HTERT RPE-1 (cell line): ENCODE results near the gene FGL2.
"Not testable (repeated sequence)": the region's sequence is repeated elsewhere in the genome, so short reads cannot be mapped to it uniquely, and the experiment has no call there.

Experiments used
- in situ Hi-C: fragments of 300-500 bp; cut with MboI; formaldehyde crosslinking; loops from 4 replicates; pipeline ENCODE4 v1.14.3; 2020; ENCODE audit warnings: low sequenced_read_pairs

The FGL2 gene, protein sequence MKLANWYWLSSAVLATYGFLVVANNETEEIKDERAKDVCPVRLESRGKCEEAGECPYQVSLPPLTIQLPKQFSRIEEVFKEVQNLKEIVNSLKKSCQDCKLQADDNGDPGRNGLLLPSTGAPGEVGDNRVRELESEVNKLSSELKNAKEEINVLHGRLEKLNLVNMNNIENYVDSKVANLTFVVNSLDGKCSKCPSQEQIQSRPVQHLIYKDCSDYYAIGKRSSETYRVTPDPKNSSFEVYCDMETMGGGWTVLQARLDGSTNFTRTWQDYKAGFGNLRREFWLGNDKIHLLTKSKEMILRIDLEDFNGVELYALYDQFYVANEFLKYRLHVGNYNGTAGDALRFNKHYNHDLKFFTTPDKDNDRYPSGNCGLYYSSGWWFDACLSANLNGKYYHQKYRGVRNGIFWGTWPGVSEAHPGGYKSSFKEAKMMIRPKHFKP

DNA sequence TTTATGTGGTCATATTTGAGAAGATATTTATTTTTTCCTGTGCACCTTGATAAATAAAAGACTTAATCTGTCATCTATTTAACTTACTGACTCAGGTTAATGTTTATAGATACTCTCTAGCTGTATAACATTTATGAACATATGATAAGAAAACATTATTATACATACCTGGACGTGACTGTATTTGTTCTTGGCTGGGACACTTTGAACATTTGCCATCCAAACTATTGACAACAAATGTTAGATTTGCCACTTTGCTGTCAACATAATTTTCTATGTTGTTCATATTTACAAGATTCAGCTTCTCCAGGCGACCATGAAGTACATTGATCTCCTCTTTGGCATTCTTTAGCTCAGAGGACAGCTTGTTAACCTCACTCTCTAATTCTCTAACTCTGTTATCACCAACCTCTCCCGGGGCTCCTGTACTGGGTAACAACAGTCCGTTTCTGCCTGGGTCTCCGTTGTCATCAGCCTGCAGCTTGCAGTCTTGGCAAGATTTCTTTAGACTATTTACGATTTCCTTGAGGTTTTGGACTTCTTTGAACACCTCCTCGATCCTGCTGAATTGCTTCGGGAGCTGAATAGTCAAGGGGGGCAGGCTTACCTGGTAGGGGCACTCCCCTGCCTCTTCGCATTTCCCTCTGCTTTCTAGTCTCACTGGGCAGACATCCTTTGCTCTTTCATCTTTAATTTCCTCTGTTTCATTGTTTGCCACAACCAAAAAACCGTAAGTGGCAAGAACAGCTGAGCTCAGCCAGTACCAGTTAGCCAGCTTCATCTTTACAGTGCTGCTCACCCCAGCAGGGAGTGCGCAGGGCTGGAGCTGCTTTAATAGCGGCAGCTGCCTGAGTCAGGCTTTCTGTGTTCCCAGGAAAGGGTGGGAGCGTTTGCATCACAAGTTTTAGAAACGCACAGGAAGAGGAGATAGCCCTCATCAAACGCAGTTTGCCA, at the start of gene FGL2:
FGL2 (minus strand) TSS at position 807 of the 954 bp plus-strand sequence; CDS start at position 781, 26 bp downstream.
- in situ Hi-C loops: no loop called here

DNA sequence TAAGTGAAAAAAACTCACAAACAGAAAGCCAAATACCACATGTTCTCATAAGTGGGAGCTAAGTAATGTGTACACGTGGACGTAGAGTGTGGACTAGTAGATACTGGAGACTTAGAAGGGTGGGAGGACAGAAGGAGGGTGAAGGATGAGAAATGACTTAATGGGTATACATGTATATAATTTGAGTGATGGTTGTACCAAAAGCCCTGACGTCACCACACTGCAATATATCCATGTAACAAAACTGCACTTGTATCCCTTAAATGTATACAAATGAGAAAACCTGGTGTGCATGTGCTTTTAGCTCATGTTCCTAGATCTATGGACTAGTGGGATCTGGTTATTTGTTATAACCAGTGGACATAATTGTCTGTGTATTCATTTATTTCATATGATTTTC, 48.5 kb upstream of the FGL2 start:
- in situ Hi-C loops: no loop called here

DNA sequence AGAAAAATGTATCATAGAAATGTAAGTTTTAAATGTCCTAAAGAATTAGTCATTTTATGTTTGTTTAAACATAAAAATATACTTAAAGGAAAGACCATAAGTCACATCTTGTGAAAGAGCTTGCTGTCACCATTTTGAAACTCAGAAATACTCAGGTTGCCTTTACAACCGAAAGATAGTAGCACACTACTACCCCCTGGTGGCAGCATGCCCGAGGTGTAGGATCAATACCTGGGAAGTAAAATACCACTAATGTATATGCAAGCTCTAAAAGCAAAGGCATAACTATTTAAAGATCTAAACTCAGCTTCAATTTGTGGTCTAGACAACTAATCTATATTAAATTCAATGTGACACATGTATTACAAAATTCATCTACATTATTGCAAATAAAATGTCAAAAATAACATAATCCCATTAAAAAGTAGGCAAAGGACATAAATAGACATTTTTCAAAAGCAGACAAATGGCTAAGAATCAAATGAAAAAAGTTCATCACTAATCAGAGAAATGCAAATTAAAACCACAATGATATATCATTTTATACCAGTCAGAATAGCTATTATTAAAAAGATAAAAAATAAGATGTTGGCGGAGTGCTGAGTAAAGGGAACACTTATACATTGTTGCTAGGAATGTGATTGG, 47.7 kb upstream of the FGL2 start:
- in situ Hi-C loops: no loop called here

DNA sequence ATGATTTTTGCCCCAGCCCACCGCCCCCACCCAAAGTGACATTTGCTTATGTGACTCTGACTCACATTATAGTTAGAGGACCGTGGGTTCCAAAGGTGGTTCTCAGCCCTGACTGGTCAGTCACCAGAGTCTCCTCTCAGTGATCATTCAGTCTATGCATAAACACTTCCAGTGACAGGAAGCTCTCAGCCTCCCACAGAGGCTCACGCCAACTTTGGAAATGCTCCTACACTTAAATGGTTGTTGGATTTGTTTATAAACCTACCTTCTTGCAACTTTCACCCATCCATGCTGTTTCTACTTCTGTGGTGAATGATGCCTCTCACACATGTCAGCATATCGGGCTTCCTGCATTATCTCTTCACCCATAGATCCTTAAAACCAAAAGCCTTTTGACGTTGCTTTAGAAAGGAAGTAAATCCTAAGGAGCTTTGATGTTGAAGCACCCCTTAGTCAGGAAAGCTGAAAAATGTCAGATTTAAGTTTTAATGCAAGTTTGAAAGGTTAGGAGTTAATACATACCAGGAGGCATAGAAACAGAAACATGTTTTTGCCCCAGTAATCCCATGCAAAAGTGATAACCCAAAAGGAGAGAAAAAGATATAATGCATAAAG, 46.5 kb upstream of the FGL2 start:
- in situ Hi-C loops: no loop called here

DNA sequence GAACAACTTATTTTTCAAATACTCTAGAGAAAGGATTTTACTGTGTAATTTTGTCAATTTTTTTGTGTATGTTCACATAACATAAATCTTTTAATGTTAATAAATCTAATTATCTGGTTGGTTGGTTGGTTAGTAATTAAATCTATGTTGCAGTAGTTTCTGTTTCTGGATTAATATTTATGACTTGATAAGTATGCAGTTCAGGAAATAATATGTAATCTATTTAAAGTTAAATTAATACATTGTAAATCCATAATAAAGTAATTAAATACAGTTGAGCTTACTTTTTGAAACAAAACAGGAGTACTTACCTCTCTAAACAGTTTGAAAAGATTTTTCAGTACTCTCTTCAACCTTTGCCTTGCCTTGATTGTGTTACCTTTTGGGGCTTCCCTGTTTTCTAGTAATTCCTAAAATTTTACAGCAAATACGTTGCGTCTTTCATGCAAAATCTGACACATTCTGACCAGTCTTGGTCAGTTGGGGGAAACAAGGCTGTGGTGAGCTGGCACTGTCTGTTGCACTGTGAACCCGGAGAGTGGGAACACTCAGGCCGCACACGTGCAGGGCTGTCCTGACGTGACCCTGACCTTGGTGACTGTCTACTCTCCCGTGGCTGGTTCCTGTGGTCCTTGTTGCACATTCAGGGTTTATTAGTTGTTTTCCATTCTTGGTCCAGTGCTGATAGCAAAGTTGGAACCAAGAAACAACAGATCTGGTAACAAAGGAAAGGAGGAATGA, 45.6 kb upstream of the FGL2 start:
- in situ Hi-C loops: no loop called here

DNA sequence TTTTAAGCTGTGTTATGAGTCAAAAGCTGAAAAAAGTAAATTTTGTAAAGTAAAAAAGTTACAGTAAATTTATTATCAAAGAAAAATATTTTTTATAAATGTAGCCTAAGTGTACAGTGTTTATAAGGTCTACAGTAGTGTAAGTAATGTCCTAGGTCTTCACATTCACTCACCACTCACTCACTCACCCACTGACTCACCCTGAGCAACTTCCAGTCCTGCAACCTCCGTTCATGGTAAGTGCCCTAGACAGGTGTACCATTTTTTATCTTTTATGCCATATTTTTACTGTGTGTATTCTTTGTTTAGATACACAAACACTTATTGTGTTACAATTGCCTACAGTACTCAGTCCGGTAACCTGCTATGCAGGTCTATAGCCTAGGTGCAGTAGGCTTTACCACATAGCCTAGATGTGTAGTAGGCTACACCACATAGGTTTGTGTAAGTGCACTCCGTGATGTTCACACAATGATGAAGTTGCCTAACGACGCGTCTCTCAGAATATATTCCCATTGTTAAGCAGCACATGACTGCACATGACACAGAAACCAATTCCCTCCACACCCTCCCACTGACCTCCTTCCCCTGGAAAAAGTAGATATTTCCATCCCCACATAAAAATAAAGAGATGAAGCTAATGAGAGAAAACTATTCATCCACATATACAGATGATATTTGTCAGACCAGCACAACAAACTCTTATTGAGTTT, 44.8 kb upstream of the FGL2 start:
- in situ Hi-C loops: no loop called here

DNA sequence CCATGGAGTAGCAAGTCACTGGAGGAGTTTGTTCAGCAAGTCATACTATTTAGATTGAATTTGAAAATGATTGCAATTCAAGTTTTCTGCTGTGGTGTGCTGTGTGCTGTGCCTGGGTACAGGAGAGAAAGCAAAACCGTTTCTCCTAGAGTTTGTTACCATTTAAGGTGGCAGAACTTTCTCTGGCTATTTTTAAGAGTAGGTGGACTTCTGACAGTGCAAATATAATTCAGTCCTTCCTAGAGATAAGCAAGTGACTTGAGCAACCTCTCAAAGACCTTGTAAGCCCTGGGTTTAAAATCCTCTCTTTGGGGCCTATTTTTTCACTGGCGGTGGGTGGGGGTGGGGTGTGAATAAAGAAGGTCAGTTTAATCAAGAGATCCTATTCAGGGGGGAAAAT, 42.9 kb upstream of the FGL2 start:
- in situ Hi-C loops: no loop called here

DNA sequence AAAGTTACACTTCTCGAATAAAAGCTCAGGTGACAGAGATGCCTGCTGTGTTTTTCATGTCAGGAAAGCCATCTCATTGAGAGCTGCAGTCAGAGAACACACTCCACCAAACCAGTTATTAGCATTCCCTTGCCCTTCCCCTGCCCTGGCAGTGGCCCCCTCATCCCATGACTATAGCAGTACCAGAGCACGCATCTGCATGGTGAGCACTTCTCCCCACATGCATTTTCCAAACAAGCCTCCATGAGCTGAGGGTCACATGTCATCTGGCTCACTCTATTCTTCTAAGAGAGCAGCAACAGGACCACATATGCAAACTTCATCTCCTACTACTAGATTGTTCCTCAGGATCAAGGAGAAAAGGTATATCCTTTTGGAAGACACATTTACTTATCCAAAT, 42.4 kb upstream of the FGL2 start:
- in situ Hi-C loops: no loop called here

DNA sequence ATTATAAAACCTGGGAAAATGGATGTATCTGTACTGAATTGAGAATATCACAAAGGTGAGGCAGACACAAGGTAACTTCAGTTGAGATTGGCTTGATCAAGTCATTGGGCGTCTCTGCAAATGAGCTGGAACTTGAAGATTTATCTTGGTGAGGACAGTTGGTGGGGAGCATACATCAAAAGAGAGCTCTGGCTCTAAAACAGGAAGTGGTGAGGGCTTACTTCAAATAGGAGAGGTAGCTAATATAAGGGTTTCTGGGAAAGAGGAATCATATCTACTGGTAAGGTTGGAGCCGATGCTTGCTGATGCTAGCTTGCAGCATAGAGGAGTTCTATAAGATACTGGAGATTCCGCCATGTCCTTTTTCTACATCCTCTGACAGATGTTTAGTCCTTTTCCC, 39.9 kb upstream of the FGL2 start:
- in situ Hi-C loops: no loop called here

DNA sequence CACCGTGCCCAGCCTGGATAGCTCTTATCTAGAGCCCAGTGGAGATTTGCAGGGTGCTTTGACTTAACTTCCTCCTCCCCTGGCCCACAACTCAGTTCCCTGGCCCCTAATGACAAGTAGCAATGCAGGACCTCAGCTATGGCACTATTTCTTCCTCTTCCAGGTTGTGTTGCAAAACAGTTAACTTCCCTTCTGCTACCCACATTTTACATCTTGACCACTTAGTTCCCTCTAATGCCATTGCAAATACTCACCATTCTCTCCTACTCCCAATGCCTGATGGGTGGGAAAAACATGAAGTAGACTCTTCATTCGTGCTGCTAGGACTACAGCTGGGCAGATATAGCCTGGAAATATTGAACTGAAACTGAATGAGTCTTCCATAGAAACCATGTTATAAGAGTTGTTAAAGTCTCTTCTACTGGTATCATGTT, 39.1 kb upstream of the FGL2 start:
- in situ Hi-C loops: no loop called here

DNA sequence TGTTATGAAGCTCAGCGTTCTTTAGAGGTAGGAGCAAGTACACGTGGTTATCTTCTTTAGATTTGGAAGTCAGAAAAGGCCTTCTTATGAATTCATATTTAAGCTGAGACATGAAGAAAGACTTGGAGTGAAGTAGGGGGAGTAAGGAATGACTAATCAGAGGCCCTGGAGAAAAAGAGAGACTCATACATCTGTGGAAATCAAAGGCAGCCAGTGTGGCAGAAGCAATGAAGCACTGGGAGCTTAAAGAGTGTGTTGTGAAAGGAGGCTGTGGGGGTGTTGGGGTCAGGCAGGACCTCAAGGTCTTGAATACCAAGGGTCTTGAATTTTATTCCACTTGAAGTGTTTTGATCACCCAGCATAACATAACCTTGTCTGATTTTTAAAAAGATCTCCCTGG, 35.7 kb upstream of the FGL2 start:
- in situ Hi-C loops: no loop called here

DNA sequence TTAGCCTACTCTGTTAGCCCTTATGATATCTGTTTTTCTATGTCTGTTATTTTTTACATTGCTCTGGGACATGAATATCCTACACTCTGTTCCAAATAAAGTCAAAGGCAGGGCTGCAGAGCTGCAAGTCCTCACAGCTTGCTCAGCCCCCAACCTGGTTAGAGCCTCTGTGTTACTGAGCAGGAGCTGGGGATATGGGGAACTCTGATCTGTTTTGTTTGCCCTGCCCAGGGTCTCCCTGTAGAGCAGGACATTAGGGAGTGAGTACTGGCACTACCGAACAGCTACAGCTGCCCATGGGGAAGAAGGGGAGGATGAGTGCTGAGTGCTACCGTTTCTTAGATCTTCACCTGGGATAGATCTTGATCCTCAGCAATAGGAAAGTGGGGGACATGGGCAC, 32.8 kb upstream of the FGL2 start:
- in situ Hi-C loops: no loop called here

DNA sequence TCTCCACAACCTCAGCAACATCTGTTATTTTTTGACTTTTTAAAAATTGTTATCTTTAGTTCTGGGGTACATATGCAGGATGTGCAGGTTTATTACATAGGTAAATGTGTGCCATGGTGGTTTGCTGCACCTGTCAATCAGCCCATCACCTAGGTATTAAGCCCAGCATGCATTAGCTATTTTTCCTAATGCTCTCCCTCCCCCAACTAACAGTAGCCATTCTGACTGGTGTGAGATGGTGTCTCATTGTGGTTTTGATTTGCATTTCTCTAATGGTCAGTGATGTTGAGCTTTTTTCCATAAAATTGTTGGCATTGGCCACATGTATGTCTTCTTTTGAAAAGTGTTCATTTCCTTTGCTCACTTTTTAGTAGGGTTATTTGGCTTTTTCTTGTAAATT, 29.2 kb upstream of the FGL2 start:
- in situ Hi-C loops: not testable (repeated sequence)

DNA sequence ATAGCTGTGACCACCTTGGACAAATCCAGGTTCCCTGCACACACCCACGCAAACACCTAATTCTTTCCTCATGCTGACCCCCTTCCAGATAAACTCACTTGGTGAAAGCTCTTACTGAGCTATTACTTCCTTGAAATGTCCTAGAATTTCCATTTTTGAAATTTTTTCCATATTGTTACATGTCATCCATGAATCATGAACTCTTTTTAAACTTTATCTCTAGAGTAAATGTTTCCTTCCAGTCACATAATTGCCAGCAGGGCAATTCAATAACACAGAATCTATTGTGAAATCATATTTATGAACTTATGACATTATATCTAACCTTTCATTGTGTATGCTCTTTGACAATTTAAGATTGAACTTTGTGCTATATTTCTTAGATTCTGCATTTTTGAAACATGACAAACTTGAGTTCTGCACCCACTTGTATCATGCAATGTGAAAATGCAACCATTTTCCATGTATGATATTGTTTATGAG, 26.8 kb upstream of the FGL2 start:
- in situ Hi-C loops: no loop called here

DNA sequence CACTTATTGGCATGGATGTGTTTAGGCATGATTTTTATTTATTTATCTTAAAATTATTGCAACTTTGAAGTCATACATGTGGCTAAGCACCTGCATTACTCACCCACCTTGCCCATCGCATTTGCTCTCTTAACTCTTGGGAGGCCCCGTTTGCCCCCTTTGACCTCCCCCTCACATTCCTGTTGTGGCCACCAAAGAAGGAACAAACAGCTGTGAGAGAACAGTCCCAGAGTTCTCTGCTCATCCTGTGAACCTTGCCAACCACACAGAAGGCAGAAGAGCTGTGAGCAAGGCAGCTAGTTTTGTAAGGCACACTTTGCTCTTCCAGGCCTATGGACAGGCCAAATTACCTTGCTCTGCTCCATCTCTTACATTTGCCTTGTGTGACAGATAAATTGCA, 23.6 kb upstream of the FGL2 start:
- in situ Hi-C loops: no loop called here

DNA sequence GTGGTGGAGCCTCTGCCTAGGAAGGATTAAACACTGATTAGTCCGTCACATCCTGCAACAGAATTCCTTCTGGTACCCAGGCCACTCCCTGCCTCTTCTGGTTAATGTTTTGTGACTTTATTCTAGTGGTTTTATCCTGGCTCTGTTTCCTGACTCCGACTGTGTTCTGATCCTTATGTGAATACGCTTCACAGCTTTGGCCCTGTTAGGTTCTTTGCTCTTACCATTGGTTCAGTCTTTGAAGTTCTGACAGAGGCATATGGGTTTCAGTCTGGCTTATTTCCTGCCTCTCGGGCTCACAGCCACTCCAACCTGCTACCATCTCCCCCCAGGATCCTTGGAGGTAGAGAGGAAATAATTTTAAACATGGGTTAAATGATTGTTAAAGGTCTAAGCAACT, 23.2 kb upstream of the FGL2 start:
- in situ Hi-C loops: no loop called here

DNA sequence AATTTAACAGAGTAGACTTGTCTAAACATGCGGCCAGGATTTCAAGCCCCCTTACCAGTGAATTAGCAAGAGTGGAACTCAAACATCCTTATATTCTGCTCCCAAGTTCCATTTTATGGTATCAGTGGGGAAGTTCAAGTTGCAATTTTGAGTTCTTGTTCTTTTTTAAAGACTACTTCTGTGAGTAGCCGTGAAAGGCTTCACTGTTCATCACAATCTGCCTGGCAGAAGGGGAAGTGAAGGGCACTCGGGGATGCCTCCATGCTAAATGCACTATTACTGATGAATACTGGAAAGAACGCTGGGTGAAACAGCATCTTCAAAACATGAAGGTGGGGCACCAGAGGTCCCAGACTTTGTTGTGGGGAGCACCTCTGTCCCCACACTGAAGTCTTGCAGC, 22.4 kb upstream of the FGL2 start:
- in situ Hi-C loops: no loop called here

DNA sequence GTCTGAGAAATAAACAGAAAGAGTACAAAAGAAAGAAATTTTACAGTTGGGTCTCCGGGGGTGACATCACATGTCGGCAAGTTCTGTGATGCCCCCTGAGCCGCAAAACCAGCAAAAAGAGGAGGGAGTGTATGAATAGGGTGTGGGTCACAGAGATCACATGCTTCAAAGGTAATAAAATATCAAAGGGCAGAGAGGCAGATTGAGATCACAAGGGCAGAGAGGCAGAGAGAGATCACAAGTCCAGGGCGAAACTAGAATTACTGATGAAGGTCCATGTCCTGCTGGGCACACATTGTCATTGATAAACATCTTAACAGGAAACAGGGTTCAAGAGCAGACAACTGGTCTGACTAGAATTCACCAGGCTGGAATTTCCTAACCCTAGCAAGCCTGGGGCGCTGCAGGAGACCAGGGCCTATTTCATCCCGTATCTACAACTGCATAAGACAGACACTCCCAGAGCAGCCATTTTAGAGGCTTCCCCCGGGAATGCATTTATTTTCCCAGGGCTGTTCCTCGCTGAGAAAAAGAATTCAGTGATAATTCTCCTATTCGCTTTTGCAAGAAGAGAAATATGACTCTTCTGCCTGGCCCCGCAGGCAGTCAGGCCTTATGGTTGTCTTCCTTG, 20.2 kb upstream of the FGL2 start:
- in situ Hi-C loops: not testable (repeated sequence)
